Trophoblast cell (in vitro differentiated cells and primary cell): ENCODE data around the gene PCBD1.
"Not testable (repeated sequence)": the region's sequence is repeated elsewhere in the genome, so short reads cannot be mapped to it uniquely, and the experiment has no call there.

Experiments
- DNase-seq, 2 donors: peaks; one replicate each; pipeline ENCODE4 v3.0.0-alpha.2; 2016
- H2AFZ ChIP-seq: 2 replicates; pipeline ENCODE4 v1.6.1; 2013; ENCODE audit warnings: low read length, moderate library complexity, mild to moderate bottlenecking; ENCODE audit not compliant: insufficient read depth, poor library complexity
- H2AK5ac ChIP-seq: 2 replicates; pipeline ENCODE4 v1.6.1; 2013; ENCODE audit warnings: mild to moderate bottlenecking, low read length
- H2BK120ac ChIP-seq: 2 replicates; pipeline ENCODE4 v1.6.1; 2013; ENCODE audit warnings: low read length, mild to moderate bottlenecking, moderate library complexity; ENCODE audit not compliant: insufficient read depth, poor library complexity
- H2BK12ac ChIP-seq: 2 replicates; pipeline ENCODE4 v1.6.1; 2013; ENCODE audit warnings: mild to moderate bottlenecking, low read length, moderate library complexity
- H2BK5ac ChIP-seq: 2 replicates; pipeline ENCODE4 v1.6.1; 2013; ENCODE audit warnings: low read length, low read depth, moderate library complexity, mild to moderate bottlenecking; ENCODE audit not compliant: poor library complexity
- H3K14ac ChIP-seq: 2 replicates; pipeline ENCODE4 v1.6.1; 2013; ENCODE audit warnings: mild to moderate bottlenecking, low read length
- H3K18ac ChIP-seq: 2 replicates; pipeline ENCODE4 v1.6.1; 2013; ENCODE audit warnings: mild to moderate bottlenecking, low read length
- H3K23ac ChIP-seq: 2 replicates; pipeline ENCODE4 v1.6.1; 2013; ENCODE audit warnings: low read length
- H3K27ac ChIP-seq: 2 replicates; pipeline ENCODE4 v1.5.1; 2013; ENCODE audit warnings: low read depth, mild to moderate bottlenecking, inconsistent platforms, low read length, moderate library complexity
- H3K27me3 ChIP-seq: 2 replicates; pipeline ENCODE4 v1.6.1; 2013; ENCODE audit warnings: inconsistent platforms, mild to moderate bottlenecking, low read length, moderate library complexity; ENCODE audit not compliant: insufficient read depth
- H3K36me3 ChIP-seq, 2 experiments: 1 replicate in 1 of 2; 2 replicates in 1 of 2; pipeline ENCODE4 v1.6.1; 2013; ENCODE audit warnings: low read length in 2 of 2, mild to moderate bottlenecking in 2 of 2, moderate library complexity in 1 of 2; ENCODE audit not compliant: insufficient read depth in 2 of 2, control insufficient read depth in 1 of 2
- H3K4ac ChIP-seq: 2 replicates; pipeline ENCODE4 v1.6.1; 2013; ENCODE audit warnings: low read depth, mild to moderate bottlenecking, low read length, moderate library complexity
- H3K4me1 ChIP-seq, 2 experiments: 1 replicate in 1 of 2; 2 replicates in 1 of 2; pipeline ENCODE4 v1.6.1; 2013; ENCODE audit warnings: low read length in 2 of 2, mild to moderate bottlenecking in 2 of 2, moderate library complexity in 1 of 2; ENCODE audit not compliant: insufficient read depth in 2 of 2, control insufficient read depth in 1 of 2
- H3K4me2 ChIP-seq: 2 replicates; pipeline ENCODE4 v1.6.1; 2013; ENCODE audit warnings: inconsistent platforms, mild to moderate bottlenecking, low read length, moderate library complexity
- H3K4me3 ChIP-seq: 2 replicates; pipeline ENCODE4 v1.5.1; 2013; ENCODE audit warnings: mild to moderate bottlenecking, low read depth, low read length, inconsistent platforms
- H3K79me1 ChIP-seq: one replicate; pipeline ENCODE4 v1.6.1; 2013; ENCODE audit warnings: low read length
- H3K79me2 ChIP-seq: 2 replicates; pipeline ENCODE4 v1.6.1; 2013; ENCODE audit warnings: low read length, mild to moderate bottlenecking; ENCODE audit not compliant: control insufficient read depth, insufficient read depth, poor library complexity
- H3K9ac ChIP-seq: 2 replicates; pipeline ENCODE4 v1.6.1; 2013; ENCODE audit warnings: mild to moderate bottlenecking, low read length
- H3K9me3 ChIP-seq: 2 replicates; pipeline ENCODE4 v1.6.1; 2013; ENCODE audit warnings: low read depth, mild to moderate bottlenecking, control low read depth, inconsistent platforms, low read length; ENCODE audit not compliant: insufficient read depth
- H4K12ac ChIP-seq: 2 replicates; pipeline ENCODE4 v1.6.1; 2013; ENCODE audit warnings: low read depth, mild to moderate bottlenecking, low read length, moderate library complexity
- H4K8ac ChIP-seq: 2 replicates; pipeline ENCODE4 v1.6.1; 2013; ENCODE audit warnings: low read depth, mild to moderate bottlenecking, low read length, moderate library complexity
- H4K91ac ChIP-seq: one replicate; pipeline ENCODE4 v1.6.1; 2013; ENCODE audit warnings: low read depth, mild to moderate bottlenecking, low read length, moderate library complexity
- WGBS: extraction: QIAGEN DNeasy Blood & Tissue Kit; methylation state at CpG from one replicate; pipeline ENCODE4 v1.1.7; 2013; ENCODE audit warnings: missing lambda C conversion rate; ENCODE audit not compliant: insufficient read length, insufficient coverage; ENCODE audit errors: extremely low coverage; 5-methylcytosine and 5-hydroxymethylcytosine counted together

The PCBD1 gene

DNA sequence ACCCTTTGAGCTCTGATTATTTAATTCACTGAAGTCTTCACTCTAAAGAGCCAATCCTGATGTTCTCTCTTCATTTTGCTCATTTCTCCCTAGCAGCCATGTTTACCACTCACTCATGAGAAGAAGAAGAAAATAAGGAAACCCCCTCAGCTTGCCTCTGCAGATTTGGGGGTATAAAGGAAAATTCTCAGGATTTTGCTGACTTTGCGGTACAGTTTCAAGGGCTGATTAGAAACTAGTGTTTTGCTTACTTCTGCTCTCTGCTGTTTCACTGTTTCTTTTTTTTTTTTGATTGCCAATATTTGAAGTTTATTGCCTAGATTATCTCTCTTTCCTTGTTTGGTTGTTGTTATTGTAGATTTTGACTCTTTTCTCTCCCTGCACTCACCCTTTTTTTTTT is 23.4 kb downstream of the PCBD1 start:
- Histone ChIP-seq H3K23ac (no peak overlapping the region), H2BK120ac (no peak overlapping the region), H3K4ac (no peak overlapping the region), H3K18ac (no peak overlapping the region), H3K9ac (no peak overlapping the region), H4K12ac (no peak overlapping the region), H4K8ac (no peak overlapping the region), H3K9me3 (peaks cover 3% of the 10 kb centered on the region), H3K36me3 (peaks cover 16 to 23% of the 10 kb centered on the region in 2 experiments), H3K4me1 (no peaks in the 10 kb centered on the region), H4K91ac (no peak overlapping the region), H3K4me3 (no peak overlapping the region), H3K79me1 (no peaks in the 10 kb centered on the region), H2AK5ac (no peak overlapping the region), H2BK12ac (no peak overlapping the region), H2AFZ (no peak overlapping the region), H3K4me2 (no peak overlapping the region), H2BK5ac (no peak overlapping the region), H3K27me3 (no peaks in the 10 kb centered on the region), H3K27ac (no peak overlapping the region), H3K79me2 (no peaks in the 10 kb centered on the region), H3K14ac (no peak overlapping the region)
- no peak for DNase-seq
- no CpG with 5 or more reads among the region's 1 CpG for WGBS

DNA sequence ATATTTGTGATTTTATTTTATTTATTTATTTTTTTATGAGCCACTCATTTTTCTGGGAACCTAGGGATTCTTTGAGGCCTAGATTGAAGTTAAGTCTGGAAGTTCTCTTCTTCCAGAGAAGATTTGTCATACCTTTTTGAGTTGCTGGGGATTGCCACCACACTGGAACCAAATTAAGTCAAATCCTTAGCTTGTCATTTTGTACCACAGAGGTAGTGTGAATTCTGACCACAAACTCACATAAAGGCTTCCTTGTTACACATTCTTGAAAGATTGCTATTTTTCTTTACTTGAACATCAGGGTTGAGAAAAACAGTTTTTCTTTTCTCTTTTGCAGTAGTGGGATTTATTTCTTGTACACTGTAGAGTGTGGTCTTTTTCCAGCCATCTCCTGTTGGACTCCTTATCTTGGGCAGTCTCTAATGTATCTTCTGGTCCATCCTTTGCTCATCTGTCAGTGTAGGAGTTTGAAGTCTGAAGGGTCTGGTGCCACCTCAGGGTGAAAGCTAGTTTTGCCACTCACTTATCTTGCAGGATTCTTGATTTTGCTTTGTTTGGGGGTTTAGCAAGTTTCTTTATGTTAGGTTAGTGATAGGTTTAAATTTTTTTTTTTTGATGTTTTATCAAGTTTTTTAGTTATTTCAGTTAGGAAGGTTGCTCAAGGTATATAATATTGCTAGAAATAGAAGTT is 24.8 kb downstream of the PCBD1 start:
- Histone ChIP-seq H4K8ac (no peak overlapping the region), H3K9me3 (peaks cover 3% of the 10 kb centered on the region), H4K12ac (no peak overlapping the region), H3K18ac (no peak overlapping the region), H4K91ac (no peak overlapping the region), H3K79me2 (no peaks in the 10 kb centered on the region), H2BK5ac (no peak overlapping the region), H3K23ac (no peak overlapping the region), H2BK120ac (no peak overlapping the region), H3K4me2 (no peak overlapping the region), H3K27ac (no peak overlapping the region), H3K4ac (no peak overlapping the region), H3K36me3 (peaks cover 14 to 19% of the 10 kb centered on the region in 2 experiments), H3K9ac (no peak overlapping the region), H3K4me1 (no peaks in the 10 kb centered on the region), H3K79me1 (no peaks in the 10 kb centered on the region), H3K27me3 (no peaks in the 10 kb centered on the region), H3K4me3 (no peak overlapping the region), H2AK5ac (no peak overlapping the region), H2BK12ac (no peak overlapping the region), H2AFZ (no peak overlapping the region), H3K14ac (no peak overlapping the region)
- no peak for DNase-seq

DNA sequence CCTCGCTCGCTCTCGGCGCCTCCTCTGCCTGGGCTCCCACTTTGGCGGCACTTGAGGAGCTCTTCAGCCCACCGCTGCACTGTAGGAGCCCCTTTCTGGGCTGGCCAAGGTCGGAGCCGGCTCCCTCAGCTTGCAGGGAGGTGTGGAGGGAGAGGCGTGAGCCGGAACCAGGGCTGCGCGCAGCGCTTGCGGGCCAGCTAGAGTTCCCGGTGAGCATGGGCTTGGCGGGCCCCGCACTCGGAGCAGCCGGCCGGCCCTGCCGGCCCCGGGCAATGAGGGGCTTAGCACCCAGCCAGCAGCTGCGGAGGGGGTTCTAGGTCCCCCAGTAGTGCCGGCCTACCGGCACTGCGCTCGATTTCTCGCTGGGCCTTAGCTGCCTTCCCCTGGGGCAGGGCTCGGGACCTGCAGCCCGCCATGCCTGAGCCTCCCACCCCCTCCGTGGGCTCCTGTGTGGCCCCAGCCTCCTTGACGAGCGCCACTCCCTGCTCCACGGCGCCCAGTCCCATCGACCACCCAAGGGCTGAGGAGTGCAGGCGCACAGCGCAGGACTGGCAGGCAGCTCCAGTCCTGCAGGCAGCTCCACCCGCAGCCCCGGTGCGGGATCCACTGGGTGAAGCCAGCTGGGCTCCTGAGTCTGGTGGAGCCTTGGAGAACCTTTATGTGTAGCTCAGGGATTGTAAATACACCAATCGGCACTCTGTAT is 26.7 kb downstream of the PCBD1 start:
- H3K4ac ChIP-seq, H2BK120ac ChIP-seq, H3K27me3 ChIP-seq, H3K79me1 ChIP-seq, H3K4me2 ChIP-seq, H2BK5ac ChIP-seq, H3K27ac ChIP-seq, H3K14ac ChIP-seq, H3K9me3 ChIP-seq, H4K91ac ChIP-seq, H3K4me3 ChIP-seq, H3K4me1 ChIP-seq, H2AFZ ChIP-seq, H3K23ac ChIP-seq, H3K9ac ChIP-seq, H3K79me2 ChIP-seq, H2AK5ac ChIP-seq, H4K8ac ChIP-seq, H4K12ac ChIP-seq, DNase-seq, H3K18ac ChIP-seq, H2BK12ac ChIP-seq: not testable (repeated sequence)
- peaks cover 18 to 19% of the 10 kb centered on the region in 2 experiments for H3K36me3 ChIP-seq
- no CpG with 5 or more reads among the region's 42 CpGs for WGBS

DNA sequence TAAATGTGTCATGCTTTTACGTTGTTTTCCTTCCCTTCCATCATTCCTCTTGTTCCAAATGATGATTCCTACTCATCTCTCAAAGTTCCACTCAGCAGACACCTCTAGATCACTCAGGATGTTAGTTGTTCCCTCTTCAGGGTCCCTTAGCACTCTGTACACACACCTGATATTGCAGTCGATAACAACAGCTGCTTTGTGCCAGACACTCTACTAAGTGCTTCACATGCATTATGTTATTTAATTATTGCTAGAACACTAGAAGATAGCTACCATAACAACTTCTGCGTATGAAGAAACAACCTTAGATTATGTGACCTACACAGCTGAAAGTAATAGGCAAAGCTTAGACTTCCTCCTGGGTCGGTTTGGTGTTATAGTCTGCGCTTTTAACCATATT is 29.6 kb downstream of the PCBD1 start:
- DNase-seq: no peak
- H2BK120ac ChIP-seq: no peak overlapping the region
- no peak overlapping the region for H3K23ac ChIP-seq
- no peak overlapping the region for H3K4me3 ChIP-seq
- 100% methylated on average over 1 of the region's 5 CpGs for WGBS
- H3K4me2 ChIP-seq: no peak overlapping the region
- H2BK12ac ChIP-seq: no peak overlapping the region
- no peak overlapping the region for H3K4ac ChIP-seq
- no peak overlapping the region for H2AFZ ChIP-seq
- no peak overlapping the region for H3K14ac ChIP-seq
- peaks cover 4 to 7% of the 10 kb centered on the region in 2 experiments for H3K4me1 ChIP-seq
- H3K27me3 ChIP-seq: no peaks in the 10 kb centered on the region
- peaks cover 20 to 21% of the 10 kb centered on the region in 2 experiments for H3K36me3 ChIP-seq
- no peak overlapping the region for H3K27ac ChIP-seq
- H3K9ac ChIP-seq: no peak overlapping the region
- H4K8ac ChIP-seq: no peak overlapping the region
- H4K91ac ChIP-seq: no peak overlapping the region
- H3K79me2 ChIP-seq: no peaks in the 10 kb centered on the region
- peaks cover 6% of the 10 kb centered on the region for H3K79me1 ChIP-seq
- no peak overlapping the region for H3K18ac ChIP-seq
- no peak overlapping the region for H2BK5ac ChIP-seq
- H3K9me3 ChIP-seq: peaks cover 3% of the 10 kb centered on the region
- H2AK5ac ChIP-seq: no peak overlapping the region
- H4K12ac ChIP-seq: no peak overlapping the region
